CD4-positive, CD25-positive, alpha-beta regulatory T cell (primary cell): ENCODE results near the gene MYOM1. TPM values are rescaled to one million over a fixed set of nuclear protein-coding genes. Genes with fewer than 3 reads are reported as not detected.

ENCODE experiments used
- ATAC-seq, 2 donors: fragments of 150-1000 bp; cut with Tn5 transposase; one replicate each; pipeline ENCODE4 v1.10.0; 2021; ENCODE audit warnings: low read depth in 2 of 2, moderate number of reproducible peaks in 2 of 2, moderate library complexity in 1 of 2
- DNase-seq, 3 donors: peaks; one replicate each; pipeline versions ENCODE4 v3.0.0 to v3.0.0-alpha.2; 2012 to 2022; ENCODE audit warnings: mixed read lengths in 1 of 3
- H3K27ac ChIP-seq: one replicate; pipeline ENCODE4 v1.7.0; 2013; ENCODE audit warnings: mild to moderate bottlenecking, low read length; ENCODE audit not compliant: insufficient read depth, poor library complexity, severe bottlenecking
- H3K27me3 ChIP-seq: one replicate; pipeline ENCODE4 v1.7.0; 2013; ENCODE audit warnings: low read length; ENCODE audit not compliant: control insufficient read depth, insufficient read depth
- H3K36me3 ChIP-seq: one replicate; pipeline ENCODE4 v1.7.0; 2013; ENCODE audit warnings: mild to moderate bottlenecking, low read length, moderate library complexity; ENCODE audit not compliant: control insufficient read depth, insufficient read depth
- H3K4me1 ChIP-seq: 2 replicates; pipeline ENCODE4 v1.7.0; 2013; ENCODE audit warnings: mild to moderate bottlenecking, low read length; ENCODE audit not compliant: insufficient read depth, control insufficient read depth, poor library complexity, severe bottlenecking
- H3K4me3 ChIP-seq: one replicate; pipeline ENCODE4 v1.7.0; 2013; ENCODE audit warnings: low read depth, mild to moderate bottlenecking, low read length, moderate library complexity
- H3K9me3 ChIP-seq, 2 experiments: 1 replicate in 1 of 2; 2 replicates in 1 of 2; pipeline ENCODE4 v1.7.0; 2013; ENCODE audit warnings: low read length in 2 of 2, mild to moderate bottlenecking in 1 of 2, moderate library complexity in 1 of 2; ENCODE audit not compliant: control insufficient read depth in 2 of 2
- H3K27ac Mint-ChIP-seq, 3 donors: one replicate each; pipeline ENCODE4 v1.8.0; 2020 to 2022; ENCODE audit warnings: mild to moderate bottlenecking in 3 of 3, mixed read lengths in 3 of 3, moderate library complexity in 2 of 3
- H3K27me3 Mint-ChIP-seq: one replicate; pipeline ENCODE4 v1.8.0; 2022; ENCODE audit warnings: mild to moderate bottlenecking, mixed read lengths
- H3K36me3 Mint-ChIP-seq: one replicate; pipeline ENCODE4 v1.8.0; 2020; ENCODE audit warnings: mixed read lengths
- H3K4me1 Mint-ChIP-seq, 4 donors: one replicate each; pipeline ENCODE4 v1.8.0; 2020 to 2022; ENCODE audit warnings: mixed read lengths in 4 of 4, mild to moderate bottlenecking in 1 of 4
- H3K4me3 Mint-ChIP-seq, 4 donors: one replicate each; pipeline ENCODE4 v1.8.0; 2020 to 2022; ENCODE audit warnings: mild to moderate bottlenecking in 4 of 4, mixed read lengths in 4 of 4, moderate library complexity in 3 of 4
- H3K9me3 Mint-ChIP-seq, 7 donors: one replicate each; pipeline ENCODE4 v1.8.0; 2020 to 2022; ENCODE audit warnings: mixed read lengths in 7 of 7, mild to moderate bottlenecking in 3 of 7, moderate library complexity in 2 of 7
- polyA plus RNA-seq, 4 donors: library from polyadenylated mRNA; unstranded; fragments of 300-500 nt; fragmentation: Illumina TruSeq; gene quantifications; one replicate each; pipeline ENCODE4 v1.2.3, GENCODE V29; 2021
- total RNA-seq: library from RNA; stranded (reverse); gene quantifications from one replicate; pipeline ENCODE4 v1.2.3, GENCODE V29; 2022

Gene MYOM1
- total and polyA plus RNA-seq, 5 donors from 2014 or later = 0.03 to 1.4 (median 0.49) TPM

- H3K4me1 ChIP-seq = peaks cover 58% of the 10 kb centered on the region
Measured at GRCh38 chr18:3247240-3248061, 27.7 kb upstream of the MYOM1 start, which contains the start of gene MYL12A. TSS of gene MYL12A (plus strand) at chr18:3247801. CDS start at chr18:3253248, 5,447 bp downstream.

GRCh38 chr18:3246635-3247239, 27.0 kb upstream of the MYOM1 start:
- Mint-ChIP-seq H3K36me3 (peaks cover 18% of the 10 kb centered on the region), H3K27me3 (no peaks in the 10 kb centered on the region), H3K9me3 (peaks cover 0 to 7% (median 0%) of the 10 kb centered on the region in 7 donors), H3K4me3 (peak overlapping the region; percentile 94 to 99 (median 98)), H3K4me1 (peaks cover 19 to 53% (median 30%) of the 10 kb centered on the region in 4 donors), H3K27ac (peak overlapping the region; percentile 62 to 98 (median 94))
- DNase-seq = no peak
- no peak for ATAC-seq
- Histone ChIP-seq H3K9me3 (peaks cover 0 to 5% of the 10 kb centered on the region in 2 experiments), H3K27me3 (no peaks in the 10 kb centered on the region), H3K4me3 (peak overlapping the region; percentile 99), H3K36me3 (peaks cover 7% of the 10 kb centered on the region), H3K27ac (peak overlapping the region; percentile 88), H3K4me1 (peaks cover 51% of the 10 kb centered on the region)

More at GRCh38 chr18:3247240-3248061, 27.7 kb upstream of the MYOM1 start, which contains the start of gene MYL12A:
- peak within 1 kb of the TSS; percentile 94 to 99 (median 98) for H3K4me3 Mint-ChIP-seq
- Histone ChIP-seq H3K36me3 (peaks cover 7% of the 10 kb centered on the region), H3K4me3 (peak within 1 kb of the TSS; percentile 99), H3K27ac (peak within 1 kb of the TSS; percentile 88), H3K9me3 (no peaks in the 10 kb centered on the region), H3K27me3 (no peaks in the 10 kb centered on the region)
- H3K36me3 Mint-ChIP-seq = peaks cover 12% of the 10 kb centered on the region
- no peaks in the 10 kb centered on the region for H3K27me3 Mint-ChIP-seq
- peaks cover 25 to 58% (median 36%) of the 10 kb centered on the region in 4 donors for H3K4me1 Mint-ChIP-seq
- ATAC-seq (peak; percentile 75), DNase-seq (peak; percentile 85 to 99 (median 86))
- peak within 1 kb of the TSS; percentile 62 to 98 (median 94) for H3K27ac Mint-ChIP-seq
- H3K9me3 Mint-ChIP-seq = peaks cover 0 to under 1% (median 0%) of the 10 kb centered on the region in 7 donors

GRCh38 chr18:3245853-3246634, 26.3 kb upstream of the MYOM1 start:
- H3K4me1 ChIP-seq = peaks cover 44% of the 10 kb centered on the region
- Mint-ChIP-seq H3K27me3 (no peaks in the 10 kb centered on the region), H3K4me3 (peak overlapping the region; percentile 94 to 99 (median 98)), H3K27ac (peak overlapping the region; percentile 62 to 98 (median 94)), H3K9me3 (peaks cover 0 to 7% (median 0%) of the 10 kb centered on the region in 7 donors), H3K4me1 (peaks cover 16 to 47% (median 26%) of the 10 kb centered on the region in 4 donors), H3K36me3 (peaks cover 18% of the 10 kb centered on the region)
- peak overlapping the region; percentile 99 for H3K4me3 ChIP-seq
- ATAC-seq (peak; percentile 63 to 72), DNase-seq (peak; percentile 65 to 90 (median 74))
- H3K36me3 ChIP-seq = peaks cover 7% of the 10 kb centered on the region
- H3K27ac ChIP-seq = peak overlapping the region; percentile 88
- H3K9me3 ChIP-seq = peaks cover 0 to 10% of the 10 kb centered on the region in 2 experiments
- H3K27me3 ChIP-seq = no peaks in the 10 kb centered on the region

- Mint-ChIP-seq H3K9me3 (peaks cover 0 to 11% (median 1%) of the 10 kb centered on the region in 7 donors), H3K27ac (peak overlapping the region; percentile 48 to 85 (median 62)), H3K4me3 (peak overlapping the region; percentile 94 to 99 (median 98)), H3K27me3 (no peaks in the 10 kb centered on the region), H3K4me1 (peaks cover 10 to 41% (median 20%) of the 10 kb centered on the region in 4 donors), H3K36me3 (peaks cover 20% of the 10 kb centered on the region)
- H3K4me1 ChIP-seq = peaks cover 35% of the 10 kb centered on the region
- H3K27ac ChIP-seq = peak overlapping the region; percentile 1
- H3K27me3 ChIP-seq = no peaks in the 10 kb centered on the region
- peaks cover 0 to 10% of the 10 kb centered on the region in 2 experiments for H3K9me3 ChIP-seq
- DNase-seq = no peak
- ATAC-seq = no peak
- peaks cover 7% of the 10 kb centered on the region for H3K36me3 ChIP-seq
- H3K4me3 ChIP-seq = peak overlapping the region; percentile 10
Measured at GRCh38 chr18:3245185-3245564, 25.4 kb upstream of the MYOM1 start.

- H3K36me3 ChIP-seq = no peaks in the 10 kb centered on the region
- H3K4me1 Mint-ChIP-seq = peaks cover 0 to 11% (median 2%) of the 10 kb centered on the region in 4 donors
- H3K27me3 Mint-ChIP-seq = no peaks in the 10 kb centered on the region
- DNase-seq = no peak
- no peak overlapping the region for H3K27ac ChIP-seq
- no peak overlapping the region for H3K4me3 ChIP-seq
- peaks cover 0 to 10% of the 10 kb centered on the region in 2 experiments for H3K9me3 ChIP-seq
- H3K27me3 ChIP-seq = no peaks in the 10 kb centered on the region
- no peak overlapping the region for H3K4me3 Mint-ChIP-seq
- H3K36me3 Mint-ChIP-seq = peaks cover 23% of the 10 kb centered on the region
- peak overlapping the region in 2 of 3 donors; percentile 72 to 74 for H3K27ac Mint-ChIP-seq
- no peaks in the 10 kb centered on the region for H3K4me1 ChIP-seq
- no peak for ATAC-seq
- H3K9me3 Mint-ChIP-seq = peaks cover 0 to 11% (median 1%) of the 10 kb centered on the region in 7 donors
Measured at GRCh38 chr18:3238742-3239141, 19.0 kb upstream of the MYOM1 start.

GRCh38 chr18:3236470-3236869, 16.7 kb upstream of the MYOM1 start:
- H3K4me3 ChIP-seq = no peak overlapping the region
- Mint-ChIP-seq H3K36me3 (peaks cover 19% of the 10 kb centered on the region), H3K9me3 (peaks cover 0 to 5% (median 0%) of the 10 kb centered on the region in 7 donors), H3K4me1 (peaks cover 0 to 7% (median 2%) of the 10 kb centered on the region in 4 donors), H3K27me3 (no peaks in the 10 kb centered on the region), H3K4me3 (no peak overlapping the region), H3K27ac (no peak overlapping the region)
- ATAC-seq (no peak), DNase-seq (no peak)
- H3K9me3 ChIP-seq = peaks cover 0 to 3% of the 10 kb centered on the region in 2 experiments
- H3K36me3 ChIP-seq = no peaks in the 10 kb centered on the region
- H3K27me3 ChIP-seq = no peaks in the 10 kb centered on the region
- H3K4me1 ChIP-seq = no peaks in the 10 kb centered on the region
- no peak overlapping the region for H3K27ac ChIP-seq

- Histone ChIP-seq H3K36me3 (no peaks in the 10 kb centered on the region), H3K4me1 (no peaks in the 10 kb centered on the region), H3K9me3 (no peaks in the 10 kb centered on the region), H3K27me3 (no peaks in the 10 kb centered on the region), H3K27ac (no peak overlapping the region), H3K4me3 (no peak overlapping the region)
- DNase-seq (no peak), ATAC-seq (no peak)
- H3K4me3 Mint-ChIP-seq = no peak overlapping the region
- peaks cover 0 to 7% (median 3%) of the 10 kb centered on the region in 4 donors for H3K4me1 Mint-ChIP-seq
- no peak overlapping the region for H3K27ac Mint-ChIP-seq
- peaks cover 0 to 5% (median 0%) of the 10 kb centered on the region in 7 donors for H3K9me3 Mint-ChIP-seq
- no peaks in the 10 kb centered on the region for H3K27me3 Mint-ChIP-seq
- H3K36me3 Mint-ChIP-seq = peaks cover 21% of the 10 kb centered on the region
Measured at GRCh38 chr18:3235846-3236245, 16.1 kb upstream of the MYOM1 start.
